ENCODE measurements around the gene KLHL29.

KLHL29 gene

GRCh38 chr2:23399674-23400261 is 14.8 kb downstream of the KLHL29 start:
- Histone ChIP-seq H3K4me1 (ENCODE audit: control insufficient read depth in 1 of 2, insufficient read depth in 2 of 2, low read length in 2 of 2) (peaks cover 0 to 6% of the 10 kb centered on the region in 2 experiments), H2AFZ (ENCODE audit: insufficient read depth, low read length, poor library complexity) (no peak overlapping the region), H2AK5ac (ENCODE audit: low read length) (no peak overlapping the region), H3K79me2 (ENCODE audit: control insufficient read depth, insufficient read depth, low read length, poor library complexity) (no peaks in the 10 kb centered on the region), H2BK120ac (ENCODE audit: insufficient read depth, low read length, poor library complexity) (no peak overlapping the region), H2BK5ac (ENCODE audit: low read depth, low read length, poor library complexity) (no peak overlapping the region), H4K12ac (ENCODE audit: low read depth, low read length) (no peak overlapping the region), H3K9ac (ENCODE audit: low read length) (no peak overlapping the region), H3K79me1 (ENCODE audit: low read length) (no peaks in the 10 kb centered on the region), H3K9me3 (ENCODE audit: insufficient read depth, low read depth, low read length) (no peaks in the 10 kb centered on the region), H3K27me3 (ENCODE audit: insufficient read depth, low read length) (no peaks in the 10 kb centered on the region), H2BK12ac (ENCODE audit: low read length) (no peak overlapping the region), H4K8ac (ENCODE audit: low read depth, low read length) (no peak overlapping the region), H3K36me3 (ENCODE audit: control insufficient read depth in 1 of 2, insufficient read depth in 2 of 2, low read length in 2 of 2) (no peaks in the 10 kb centered on the region), H3K4me2 (ENCODE audit: low read length) (no peak overlapping the region), H3K14ac (ENCODE audit: low read length) (no peak overlapping the region), H4K91ac (ENCODE audit: low read depth, low read length) (no peak overlapping the region), H3K27ac (ENCODE audit: low read depth, low read length) (no peak overlapping the region), H3K18ac (ENCODE audit: low read length) (no peak overlapping the region), H3K4ac (ENCODE audit: low read depth, low read length) (no peak overlapping the region), H3K4me3 (ENCODE audit: low read depth, low read length) (no peak overlapping the region), H3K23ac (ENCODE audit: low read length) (no peak overlapping the region)
- WGBS (ENCODE audit: extremely low coverage, insufficient coverage, insufficient read length): no CpG with 5 or more reads among the region's 10 CpGs
- DNase-seq: no peak

GRCh38 chr2:23400703-23401102 is 15.7 kb downstream of the KLHL29 start:
- Histone ChIP-seq H3K4me1 (ENCODE audit: control insufficient read depth in 1 of 2, insufficient read depth in 2 of 2, low read length in 2 of 2) (peaks cover 0 to 7% of the 10 kb centered on the region in 2 experiments), H3K18ac (ENCODE audit: low read length) (no peak overlapping the region), H2BK5ac (ENCODE audit: low read depth, low read length, poor library complexity) (no peak overlapping the region), H2AK5ac (ENCODE audit: low read length) (no peak overlapping the region), H2BK12ac (ENCODE audit: low read length) (no peak overlapping the region), H3K79me2 (ENCODE audit: control insufficient read depth, insufficient read depth, low read length, poor library complexity) (no peaks in the 10 kb centered on the region), H3K4me3 (ENCODE audit: low read depth, low read length) (no peak overlapping the region), H3K4ac (ENCODE audit: low read depth, low read length) (no peak overlapping the region), H2BK120ac (ENCODE audit: insufficient read depth, low read length, poor library complexity) (no peak overlapping the region), H3K14ac (ENCODE audit: low read length) (no peak overlapping the region), H3K27me3 (ENCODE audit: insufficient read depth, low read length) (no peaks in the 10 kb centered on the region), H4K91ac (ENCODE audit: low read depth, low read length) (no peak overlapping the region), H3K4me2 (ENCODE audit: low read length) (no peak overlapping the region), H3K79me1 (ENCODE audit: low read length) (no peaks in the 10 kb centered on the region), H4K8ac (ENCODE audit: low read depth, low read length) (no peak overlapping the region), H3K27ac (ENCODE audit: low read depth, low read length) (no peak overlapping the region), H3K9me3 (ENCODE audit: insufficient read depth, low read depth, low read length) (no peaks in the 10 kb centered on the region), H4K12ac (ENCODE audit: low read depth, low read length) (no peak overlapping the region), H3K36me3 (ENCODE audit: control insufficient read depth in 1 of 2, insufficient read depth in 2 of 2, low read length in 2 of 2) (no peaks in the 10 kb centered on the region), H2AFZ (ENCODE audit: insufficient read depth, low read length, poor library complexity) (no peak overlapping the region), H3K23ac (ENCODE audit: low read length) (no peak overlapping the region), H3K9ac (ENCODE audit: low read length) (no peak overlapping the region)
- peak; percentile 83 to 89 for DNase-seq
- WGBS (ENCODE audit: extremely low coverage, insufficient coverage, insufficient read length): no CpG with 5 or more reads among the region's 4 CpGs

GRCh38 chr2:23401427-23402204 is 16.6 kb downstream of the KLHL29 start:
- no peak overlapping the region for H4K12ac ChIP-seq (ENCODE audit: low read depth, low read length)
- no CpG with 5 or more reads among the region's 14 CpGs for WGBS (ENCODE audit: extremely low coverage, insufficient coverage, insufficient read length)
- H3K27me3 ChIP-seq (ENCODE audit: insufficient read depth, low read length): no peaks in the 10 kb centered on the region

GRCh38 chr2:23402205-23402740 is 17.3 kb downstream of the KLHL29 start:
- Histone ChIP-seq H3K36me3 (ENCODE audit: control insufficient read depth in 1 of 2, insufficient read depth in 2 of 2, low read length in 2 of 2) (no peaks in the 10 kb centered on the region), H2BK5ac (ENCODE audit: low read depth, low read length, poor library complexity) (no peak overlapping the region), H3K4me1 (ENCODE audit: control insufficient read depth in 1 of 2, insufficient read depth in 2 of 2, low read length in 2 of 2) (peaks cover 0 to 7% of the 10 kb centered on the region in 2 experiments), H3K27me3 (ENCODE audit: insufficient read depth, low read length) (no peaks in the 10 kb centered on the region), H2BK120ac (ENCODE audit: insufficient read depth, low read length, poor library complexity) (no peak overlapping the region), H3K18ac (ENCODE audit: low read length) (no peak overlapping the region), H3K14ac (ENCODE audit: low read length) (no peak overlapping the region), H3K9ac (ENCODE audit: low read length) (no peak overlapping the region), H3K4me3 (ENCODE audit: low read depth, low read length) (no peak overlapping the region), H2AFZ (ENCODE audit: insufficient read depth, low read length, poor library complexity) (no peak overlapping the region), H3K9me3 (ENCODE audit: insufficient read depth, low read depth, low read length) (no peaks in the 10 kb centered on the region), H3K4ac (ENCODE audit: low read depth, low read length) (no peak overlapping the region), H4K91ac (ENCODE audit: low read depth, low read length) (no peak overlapping the region), H3K79me2 (ENCODE audit: control insufficient read depth, insufficient read depth, low read length, poor library complexity) (no peaks in the 10 kb centered on the region), H2AK5ac (ENCODE audit: low read length) (no peak overlapping the region), H4K8ac (ENCODE audit: low read depth, low read length) (no peak overlapping the region), H3K23ac (ENCODE audit: low read length) (no peak overlapping the region), H3K79me1 (ENCODE audit: low read length) (no peaks in the 10 kb centered on the region), H2BK12ac (ENCODE audit: low read length) (no peak overlapping the region), H3K4me2 (ENCODE audit: low read length) (no peak overlapping the region), H3K27ac (ENCODE audit: low read depth, low read length) (no peak overlapping the region), H4K12ac (ENCODE audit: low read depth, low read length) (no peak overlapping the region)
- WGBS (ENCODE audit: extremely low coverage, insufficient coverage, insufficient read length): no CpG with 5 or more reads among the region's 6 CpGs
- DNase-seq: no peak

More at GRCh38 chr2:23401427-23402204, 16.6 kb downstream of the KLHL29 start:
- no peaks in the 10 kb centered on the region for H3K9me3 ChIP-seq (ENCODE audit: insufficient read depth, low read depth, low read length)
- no peak overlapping the region for H4K8ac ChIP-seq (ENCODE audit: low read depth, low read length)
- no peak overlapping the region for H3K4me2 ChIP-seq (ENCODE audit: low read length)
- H3K4me3 ChIP-seq (ENCODE audit: low read depth, low read length): no peak overlapping the region
- H3K18ac ChIP-seq (ENCODE audit: low read length): no peak overlapping the region
- no peak overlapping the region for H3K14ac ChIP-seq (ENCODE audit: low read length)
- H2AK5ac ChIP-seq (ENCODE audit: low read length): no peak overlapping the region
- H3K23ac ChIP-seq (ENCODE audit: low read length): no peak overlapping the region
- no peak overlapping the region for H2BK120ac ChIP-seq (ENCODE audit: insufficient read depth, low read length, poor library complexity)
- peaks cover 0 to 7% of the 10 kb centered on the region in 2 experiments for H3K4me1 ChIP-seq (ENCODE audit: control insufficient read depth in 1 of 2, insufficient read depth in 2 of 2, low read length in 2 of 2)
- no peak overlapping the region for H3K27ac ChIP-seq (ENCODE audit: low read depth, low read length)
- H3K9ac ChIP-seq (ENCODE audit: low read length): no peak overlapping the region
- no peak overlapping the region for H4K91ac ChIP-seq (ENCODE audit: low read depth, low read length)
- no peak overlapping the region for H2BK12ac ChIP-seq (ENCODE audit: low read length)
- H2AFZ ChIP-seq (ENCODE audit: insufficient read depth, low read length, poor library complexity): no peak overlapping the region
- DNase-seq: no peak
- no peak overlapping the region for H2BK5ac ChIP-seq (ENCODE audit: low read depth, low read length, poor library complexity)
- H3K4ac ChIP-seq (ENCODE audit: low read depth, low read length): no peak overlapping the region
- H3K79me1 ChIP-seq (ENCODE audit: low read length): no peaks in the 10 kb centered on the region
- H3K36me3 ChIP-seq (ENCODE audit: control insufficient read depth in 1 of 2, insufficient read depth in 2 of 2, low read length in 2 of 2): no peaks in the 10 kb centered on the region
- H3K79me2 ChIP-seq (ENCODE audit: control insufficient read depth, insufficient read depth, low read length, poor library complexity): no peaks in the 10 kb centered on the region
